Subcutaneous adipose tissue (tissue), 4 donors: ENCODE results near the gene SOX18. TPM values are rescaled to one million over a fixed set of nuclear protein-coding genes. Genes with fewer than 3 reads are reported as not detected.

Experiments used
- total RNA-seq, 4 donors: library from RNA; depleted of rRNA; stranded (reverse); fragments of >200 nt; gene quantifications; one replicate each; pipeline ENCODE4 v1.1.0, GENCODE V29; 2016
- TF ChIP-seq, protein P1 (sequence below): fragments of 450-650 bp; IDR thresholded peaks from one replicate; pipeline ENCODE4 v1.5.1; 2016; ENCODE audit warnings: low read depth, mild to moderate bottlenecking, control low read depth, antibody characterized with exemption, moderate library complexity

Gene SOX18
- total RNA-seq, 4 donors from 2014 or later, result 1.2 to 46.3 (median 7.1) TPM

DNA sequence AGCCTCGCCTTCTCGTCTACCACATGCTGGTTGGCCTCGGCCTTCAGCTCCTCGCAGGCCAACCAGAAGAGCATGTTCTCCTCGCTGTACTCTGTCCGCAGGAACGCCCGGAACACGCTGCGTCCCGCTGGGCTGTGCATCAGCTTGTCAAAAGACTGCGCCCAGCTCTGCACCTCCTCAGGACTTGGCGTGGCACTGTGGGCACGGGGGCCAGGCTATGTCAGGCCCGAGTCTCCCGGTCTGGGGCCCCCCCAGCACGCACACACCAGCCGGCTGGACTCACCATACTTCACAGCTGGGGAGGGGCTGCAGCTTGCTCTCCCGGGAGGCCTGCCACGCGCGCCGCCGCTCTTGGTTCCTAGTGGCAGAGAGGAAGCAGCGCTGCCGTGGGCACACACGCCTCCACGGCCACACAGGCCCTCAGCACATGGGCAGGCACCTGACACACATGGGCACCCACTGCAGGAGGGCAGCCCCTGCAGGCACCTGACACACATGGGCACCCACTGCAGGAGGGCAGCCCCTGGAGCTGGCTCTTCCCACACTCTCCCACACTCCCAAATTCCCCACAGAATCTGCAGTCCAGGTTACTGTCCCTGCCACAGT lies 24.8 kb upstream of the SOX18 start:
- TF ChIP-seq, protein P1, sequence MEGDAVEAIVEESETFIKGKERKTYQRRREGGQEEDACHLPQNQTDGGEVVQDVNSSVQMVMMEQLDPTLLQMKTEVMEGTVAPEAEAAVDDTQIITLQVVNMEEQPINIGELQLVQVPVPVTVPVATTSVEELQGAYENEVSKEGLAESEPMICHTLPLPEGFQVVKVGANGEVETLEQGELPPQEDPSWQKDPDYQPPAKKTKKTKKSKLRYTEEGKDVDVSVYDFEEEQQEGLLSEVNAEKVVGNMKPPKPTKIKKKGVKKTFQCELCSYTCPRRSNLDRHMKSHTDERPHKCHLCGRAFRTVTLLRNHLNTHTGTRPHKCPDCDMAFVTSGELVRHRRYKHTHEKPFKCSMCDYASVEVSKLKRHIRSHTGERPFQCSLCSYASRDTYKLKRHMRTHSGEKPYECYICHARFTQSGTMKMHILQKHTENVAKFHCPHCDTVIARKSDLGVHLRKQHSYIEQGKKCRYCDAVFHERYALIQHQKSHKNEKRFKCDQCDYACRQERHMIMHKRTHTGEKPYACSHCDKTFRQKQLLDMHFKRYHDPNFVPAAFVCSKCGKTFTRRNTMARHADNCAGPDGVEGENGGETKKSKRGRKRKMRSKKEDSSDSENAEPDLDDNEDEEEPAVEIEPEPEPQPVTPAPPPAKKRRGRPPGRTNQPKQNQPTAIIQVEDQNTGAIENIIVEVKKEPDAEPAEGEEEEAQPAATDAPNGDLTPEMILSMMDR, result no peak

DNA sequence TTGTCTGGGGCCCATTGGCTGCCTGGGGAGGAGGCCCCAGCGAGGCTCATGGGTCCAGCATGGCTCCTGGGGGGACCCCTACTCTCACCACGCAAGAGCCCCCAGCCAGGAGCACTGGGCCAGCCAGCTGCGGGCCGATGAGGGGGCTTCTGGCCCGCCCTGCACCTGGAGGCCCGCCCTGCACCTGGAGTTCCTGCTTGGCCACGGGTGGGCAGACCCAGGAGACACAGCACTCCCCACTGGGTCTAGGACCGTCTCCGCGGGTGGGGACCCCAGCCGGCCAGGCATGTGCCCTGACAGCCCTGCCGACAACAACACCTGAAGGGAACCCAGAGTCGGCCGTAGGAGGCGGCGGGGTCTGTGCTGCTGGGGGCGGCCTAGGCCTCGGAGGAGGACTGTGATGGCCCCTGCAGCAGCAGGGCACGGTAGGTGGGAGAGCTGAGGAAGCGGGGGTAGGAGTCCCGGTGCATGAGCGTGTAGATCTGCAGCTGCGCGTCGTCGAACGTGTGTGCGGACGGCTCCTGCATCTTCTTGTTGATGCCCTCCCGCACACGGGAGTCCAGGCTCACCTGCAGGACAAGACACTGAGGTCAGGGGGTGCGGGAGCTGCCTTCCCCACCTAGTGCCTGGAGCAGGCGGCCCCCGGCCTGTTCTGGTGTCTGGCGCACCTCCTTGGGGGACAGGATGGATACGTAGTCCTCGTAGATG lies 24.2 kb upstream of the SOX18 start:
- TF ChIP-seq, protein P1, result no peak

DNA sequence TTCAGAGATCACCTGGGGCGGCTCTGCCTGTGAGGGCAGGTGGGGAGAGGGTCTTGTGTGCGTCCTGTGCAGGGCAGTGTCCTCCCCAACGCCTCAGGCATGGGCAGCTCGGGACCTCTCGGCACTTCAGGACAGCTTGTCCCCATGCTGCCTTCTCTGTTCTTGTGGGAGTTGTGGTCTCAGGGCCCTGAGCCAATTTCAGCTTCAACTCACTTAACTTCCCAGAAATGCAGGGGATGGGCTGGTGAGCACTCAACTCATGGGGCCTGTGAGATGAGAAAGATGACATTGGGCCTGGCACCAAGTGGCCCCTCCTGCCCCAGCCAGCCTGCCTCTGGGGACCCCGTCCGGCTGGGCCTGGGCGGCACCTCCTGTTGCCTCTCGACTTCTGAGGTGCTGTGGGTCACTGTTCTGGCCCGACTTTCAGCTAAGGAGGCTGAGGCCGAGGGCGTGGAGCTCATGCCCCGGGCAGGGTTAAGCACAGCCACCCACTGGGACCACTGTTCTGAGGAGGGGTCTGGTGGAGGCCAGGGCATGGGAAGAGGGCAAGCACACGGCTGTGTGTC lies 23.1 kb upstream of the SOX18 start:
- TF ChIP-seq, protein P1, result no peak

DNA sequence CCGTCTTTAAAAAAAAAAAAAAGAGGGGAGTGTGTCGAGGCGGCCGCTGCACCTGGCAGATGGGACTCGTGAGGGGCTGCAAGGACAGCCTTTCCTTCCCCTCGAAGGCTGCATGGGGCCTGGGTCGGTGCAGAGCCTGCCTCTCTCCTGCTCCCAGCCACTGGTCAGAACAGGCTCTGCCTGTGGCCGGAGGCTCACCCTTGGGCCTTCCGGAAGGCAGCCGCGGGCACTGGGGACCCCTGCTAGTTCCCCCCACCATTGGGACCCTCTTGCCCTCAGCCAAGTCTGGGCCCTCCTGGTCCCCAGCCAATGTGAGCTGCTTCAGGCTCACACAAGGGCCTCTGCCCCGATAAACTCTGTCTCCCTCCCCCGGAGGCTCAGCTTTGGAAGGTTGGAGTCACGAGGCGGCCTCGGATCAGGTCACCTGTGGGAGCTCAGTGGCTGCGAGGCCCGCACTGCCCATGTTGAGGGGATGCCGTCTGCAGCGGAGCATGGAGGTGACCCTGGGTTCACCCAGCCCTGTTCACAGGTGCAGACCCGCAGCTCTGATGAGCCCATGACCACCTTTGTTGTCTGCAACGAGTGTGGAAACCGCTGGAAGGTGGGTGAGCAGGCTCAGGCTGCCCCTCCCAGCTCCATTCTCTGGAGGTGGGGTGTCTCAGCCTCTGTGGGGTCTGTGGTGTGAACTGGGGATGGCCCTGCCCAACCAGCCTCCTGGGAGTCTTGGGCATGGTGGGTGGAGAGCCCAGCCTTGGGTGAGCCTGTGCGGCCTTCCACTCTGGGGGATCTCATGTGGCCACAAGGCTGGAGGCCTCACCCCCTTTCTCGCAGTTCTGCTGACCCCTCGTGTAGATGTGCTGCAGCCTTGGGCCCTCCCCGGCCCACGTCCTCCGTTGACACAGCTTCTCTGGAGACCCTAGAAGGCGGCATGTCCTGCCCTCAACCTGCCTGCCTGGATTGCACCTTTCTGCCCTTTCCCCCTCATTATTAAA lies 22.2 kb upstream of the SOX18 start:
- TF ChIP-seq, protein P1, result no peak

DNA sequence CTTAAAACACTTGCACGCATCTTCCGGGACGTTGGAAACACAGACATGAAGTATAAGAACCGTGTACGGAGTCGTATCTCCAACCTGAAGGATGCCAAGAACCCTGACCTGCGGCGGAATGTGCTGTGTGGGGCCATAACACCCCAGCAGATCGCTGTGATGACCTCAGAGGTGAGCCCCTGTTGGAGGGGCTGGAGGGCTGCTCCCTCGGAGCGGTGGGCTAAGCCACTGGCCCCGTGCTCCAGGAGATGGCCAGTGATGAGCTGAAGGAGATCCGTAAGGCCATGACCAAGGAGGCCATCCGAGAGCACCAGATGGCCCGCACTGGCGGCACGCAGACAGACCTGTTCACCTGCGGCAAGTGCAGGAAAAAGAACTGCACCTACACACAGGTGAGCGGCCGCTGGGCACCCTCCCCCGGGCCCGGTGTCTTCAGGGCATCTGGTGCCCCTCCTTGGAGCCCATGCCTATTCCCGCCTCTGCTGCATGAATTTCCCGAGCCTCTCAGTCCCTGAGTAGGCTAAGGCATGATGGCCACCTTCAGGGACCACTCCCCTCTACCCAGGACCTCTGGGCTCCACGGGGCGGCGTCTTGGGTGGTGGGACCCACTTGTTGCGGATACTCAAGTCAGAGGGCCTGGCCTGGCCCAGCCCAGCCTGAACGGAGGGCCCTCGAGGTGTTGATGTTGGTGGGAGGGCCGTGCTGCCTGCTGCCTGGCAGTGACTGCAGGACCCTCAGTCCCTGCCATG lies 21.0 kb upstream of the SOX18 start:
- TF ChIP-seq, protein P1, result no peak

DNA sequence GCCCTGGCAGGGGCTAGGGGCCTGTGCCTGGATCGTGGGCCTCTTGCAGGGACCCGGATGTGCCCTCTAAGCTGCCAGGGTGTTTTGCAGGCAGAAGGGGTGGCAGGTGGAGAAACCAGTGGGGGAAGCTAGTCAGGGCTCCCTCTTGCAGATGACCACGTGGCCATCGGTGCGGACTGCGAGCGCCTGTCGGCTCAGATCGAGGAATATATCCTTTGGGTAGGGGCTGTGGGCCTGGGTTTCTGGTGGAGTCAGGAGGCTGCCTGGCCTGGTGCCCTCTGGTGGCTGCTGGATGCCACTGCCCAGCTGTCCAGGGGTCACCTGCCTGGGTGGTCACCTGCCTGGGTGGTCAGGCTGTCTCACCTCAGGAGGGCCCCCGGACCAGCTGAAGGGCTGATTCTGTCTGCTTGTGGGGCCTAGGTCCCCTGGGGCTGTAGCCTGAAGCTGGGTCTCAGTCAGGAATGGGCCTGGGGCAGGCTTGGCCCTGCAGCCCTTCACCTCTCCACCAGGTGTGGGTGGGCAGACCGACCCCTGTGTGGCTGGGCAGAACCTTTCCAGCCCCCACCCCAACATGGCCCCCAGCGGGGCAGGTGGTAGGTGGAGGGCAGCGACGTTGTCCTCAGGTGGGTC lies 20.3 kb upstream of the SOX18 start:
- TF ChIP-seq, protein P1, result no peak
